Measurements from ENCODE around the gene SIAH1. TPM values are rescaled to one million over a fixed set of nuclear protein-coding genes. Genes with fewer than 3 reads are reported as not detected.
"Not testable (repeated sequence)": the region's sequence is repeated elsewhere in the genome, so short reads cannot be mapped to it uniquely, and the experiment has no call there.

SIAH1 gene
- total RNA-seq, 1 experiment from 2014 or later, result 22.7 TPM

GRCh38 chr16:48405153-48405552 lies 19.9 kb upstream of the SIAH1 start (continued):
- TF ChIP-seq MAX (IDR thresholded peaks at IDR 0.05) (no peak), CBX3 (IDR thresholded peaks at IDR 0.05; ENCODE audit: low read depth) (no peak)

- POLR2A ChIA-PET; H2AFZ ChIP-seq (ENCODE audit: low read depth, low read length, poor library complexity, severe bottlenecking); CTCF ChIA-PET; H3K4me2 ChIP-seq (ENCODE audit: low read length); ATAC-seq; H3K9me2 ChIP-seq (ENCODE audit: insufficient read depth); RAD21 ChIA-PET (ENCODE audit: low non-redundant PET in 1 of 2, low total read pairs in 2 of 2, uncharacterized antibody in 2 of 2, unreplicated experiment in 2 of 2); H3K27ac ChIP-seq (ENCODE audit: low read depth, low read length); intact Hi-C loops (cut with micrococcal nuclease); H3K9ac ChIP-seq (ENCODE audit: low read length); H4K20me1 ChIP-seq (ENCODE audit: insufficient read depth); BruUV-seq (replicated peaks); H3K4me3 ChIP-seq (replicated peaks in 1 of 2; ENCODE audit: low read depth in 1 of 2, low read length in 2 of 2); H3K36me3 ChIP-seq (ENCODE audit: control insufficient read depth in 1 of 2, insufficient read depth in 2 of 2, low read length in 2 of 2); H3K79me2 ChIP-seq (ENCODE audit: insufficient read depth, low read length); DNase-seq (ENCODE audit: low read depth, low spot score); H3K27me3 ChIP-seq (ENCODE audit: insufficient read depth, low read length); H3K9me3 ChIP-seq (ENCODE audit: control insufficient read depth in 1 of 2, insufficient read depth in 1 of 2, low read depth in 1 of 2, low read length in 2 of 2); H3K4me1 ChIP-seq (ENCODE audit: control insufficient read depth in 1 of 2, insufficient read depth in 2 of 2, low read length in 2 of 2): not testable (repeated sequence)
Measured at GRCh38 chr16:48402547-48402946, 17.3 kb upstream of the SIAH1 start.

GRCh38 chr16:48395375-48395774 lies 10.2 kb upstream of the SIAH1 start:
- Histone ChIP-seq H3K4me2 (ENCODE audit: low read length) (no peak overlapping the region), H3K4me3 (replicated peaks in 1 of 2; ENCODE audit: low read depth in 1 of 2, low read length in 2 of 2) (no peak overlapping the region), H4K20me1 (ENCODE audit: insufficient read depth) (no peaks in the 10 kb centered on the region), H2AFZ (ENCODE audit: low read depth, low read length, poor library complexity, severe bottlenecking) (no peak overlapping the region), H3K27me3 (ENCODE audit: insufficient read depth, low read length) (no peaks in the 10 kb centered on the region), H3K27ac (ENCODE audit: low read depth, low read length) (no peak overlapping the region), H3K79me2 (ENCODE audit: insufficient read depth, low read length) (no peaks in the 10 kb centered on the region), H3K36me3 (ENCODE audit: control insufficient read depth in 1 of 2, insufficient read depth in 2 of 2, low read length in 2 of 2) (no peaks in the 10 kb centered on the region), H3K4me1 (ENCODE audit: control insufficient read depth in 1 of 2, insufficient read depth in 2 of 2, low read length in 2 of 2) (peaks cover 0 to 9% of the 10 kb centered on the region in 2 experiments; a peak in 2 of 4 replicates), H3K9me3 (ENCODE audit: control insufficient read depth in 1 of 2, insufficient read depth in 1 of 2, low read depth in 1 of 2, low read length in 2 of 2) (no peaks in the 10 kb centered on the region), H3K9me2 (ENCODE audit: insufficient read depth) (no peaks in the 10 kb centered on the region), H3K9ac (ENCODE audit: low read length) (no peak overlapping the region)
- DNase-seq (ENCODE audit: low read depth, low spot score) (no peak), ATAC-seq (no peak)
- ChIA-PET RAD21 (ENCODE audit: low non-redundant PET in 1 of 2, low total read pairs in 2 of 2, uncharacterized antibody in 2 of 2, unreplicated experiment in 2 of 2) (no interaction called here), CTCF (no interaction called here), POLR2A (no interaction called here)
- TF ChIP-seq ZNF274 (IDR thresholded peaks at IDR 0.05; ENCODE audit: low read depth, low read length), result no peak
- TF ChIP-seq ELF1 (IDR thresholded peaks at IDR 0.05; ENCODE audit: borderline replicate concordance, low read depth), result no peak
- TF ChIP-seq EZH2phosphoT487 (IDR thresholded peaks at IDR 0.05; ENCODE audit: borderline replicate concordance), result no peak
- no peak for TF ChIP-seq REST (IDR thresholded peaks at IDR 0.05; ENCODE audit: low read depth)
- TF ChIP-seq SRF (IDR thresholded peaks at IDR 0.05; ENCODE audit: low read depth), result no peak
- no peak for TF ChIP-seq JUND (IDR thresholded peaks at IDR 0.05)
- TF ChIP-seq POLR2A (IDR thresholded peaks at IDR 0.05; ENCODE audit: borderline replicate concordance, extremely low read depth, insufficient read depth, insufficient read length), result no peak
- TF ChIP-seq ZFX (IDR thresholded peaks at IDR 0.05), result no peak
- no peak for TF ChIP-seq POLR2AphosphoS5 (IDR thresholded peaks at IDR 0.05; ENCODE audit: low read depth, low read length)
- TF ChIP-seq EGR1 (IDR thresholded peaks at IDR 0.05; ENCODE audit: low read depth), result no peak
- intact Hi-C loops (cut with micrococcal nuclease), result no loop called here
- no TSS peak for BruUV-seq (replicated peaks)
